HUES48 (cell line): ENCODE data around the gene PYROXD2.

Source experiments
- H3K27ac ChIP-seq: one replicate; pipeline ENCODE4 v1.7.0; 2013; ENCODE audit warnings: low read depth, low read length, inconsistent platforms
- H3K27me3 ChIP-seq: 2 replicates; pipeline ENCODE4 v1.6.1; 2013; ENCODE audit warnings: mild to moderate bottlenecking, low read length; ENCODE audit not compliant: control insufficient read depth, insufficient read depth
- H3K36me3 ChIP-seq: 2 replicates; pipeline ENCODE4 v1.6.1; 2013; ENCODE audit warnings: low read length; ENCODE audit not compliant: control insufficient read depth, insufficient read depth
- H3K4me1 ChIP-seq: 2 replicates; pipeline ENCODE4 v1.6.1; 2013; ENCODE audit warnings: mild to moderate bottlenecking, low read length; ENCODE audit not compliant: control insufficient read depth, insufficient read depth
- H3K4me3 ChIP-seq: 2 replicates; pipeline ENCODE4 v1.5.1; 2013; ENCODE audit warnings: mild to moderate bottlenecking, low read depth, low read length
- H3K9ac ChIP-seq: 2 replicates; pipeline ENCODE4 v1.6.1; 2013; ENCODE audit warnings: mild to moderate bottlenecking, low read depth, low read length, moderate library complexity
- H3K9me3 ChIP-seq: 2 replicates; pipeline ENCODE4 v1.6.1; 2013; ENCODE audit warnings: low read length; ENCODE audit not compliant: control insufficient read depth, insufficient read depth

Gene PYROXD2

GRCh38 chr10:98340261-98340939 is 74.6 kb downstream of the PYROXD2 start:
- Histone ChIP-seq H3K4me1 (no peaks in the 10 kb centered on the region), H3K27ac (no peak overlapping the region), H3K9ac (no peak overlapping the region), H3K27me3 (no peaks in the 10 kb centered on the region), H3K9me3 (no peaks in the 10 kb centered on the region), H3K36me3 (no peaks in the 10 kb centered on the region), H3K4me3 (no peak overlapping the region)

DNA sequence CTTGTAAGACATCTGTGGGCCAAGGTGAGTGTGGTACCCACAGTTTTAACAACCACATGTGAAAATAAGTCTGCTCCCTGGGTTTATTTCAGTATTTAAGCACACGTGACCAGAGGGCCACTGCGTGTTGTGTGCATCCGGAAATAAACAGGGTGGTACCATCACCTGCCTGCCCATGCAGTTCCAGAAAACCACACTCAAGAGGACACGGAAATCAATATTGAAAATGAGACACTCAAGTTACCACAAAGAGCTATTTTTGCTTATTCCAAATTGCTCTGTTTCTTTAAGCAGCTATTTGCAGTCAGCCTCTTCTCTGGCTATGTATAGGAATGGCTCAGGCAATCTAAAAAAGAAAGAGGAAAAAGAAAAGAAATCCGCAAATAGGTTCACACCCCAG is 75.2 kb downstream of the PYROXD2 start:
- Histone ChIP-seq H3K27ac (no peak overlapping the region), H3K4me3 (no peak overlapping the region)

DNA sequence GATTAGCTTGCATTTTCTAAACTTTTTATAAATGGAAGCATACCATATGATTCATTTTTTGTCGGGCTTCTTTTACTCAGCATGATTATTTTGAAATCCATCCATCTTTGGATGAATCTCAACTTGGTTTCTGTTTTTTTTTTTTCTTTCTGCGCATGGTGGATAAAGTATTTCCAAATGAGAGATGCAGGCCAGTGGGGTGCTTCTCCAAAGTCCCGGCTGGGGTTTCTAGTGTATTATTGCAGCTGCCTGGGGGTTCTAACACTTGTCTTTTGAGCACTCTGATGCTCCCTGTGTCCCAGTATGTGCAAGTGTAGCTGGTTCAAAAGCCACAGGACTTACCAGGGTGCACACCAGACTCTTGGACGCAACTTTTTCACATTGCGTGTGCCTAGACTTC is 76.1 kb downstream of the PYROXD2 start:
- Histone ChIP-seq H3K36me3 (no peaks in the 10 kb centered on the region), H3K9ac (no peak overlapping the region), H3K4me3 (no peak overlapping the region), H3K4me1 (no peaks in the 10 kb centered on the region), H3K9me3 (no peaks in the 10 kb centered on the region), H3K27me3 (no peaks in the 10 kb centered on the region), H3K27ac (no peak overlapping the region)

More for the DNA sequence above, 75.2 kb downstream of the PYROXD2 start:
- no peaks in the 10 kb centered on the region for H3K36me3 ChIP-seq
- H3K9me3 ChIP-seq = no peaks in the 10 kb centered on the region
- no peaks in the 10 kb centered on the region for H3K4me1 ChIP-seq
- H3K9ac ChIP-seq = no peak overlapping the region
- no peaks in the 10 kb centered on the region for H3K27me3 ChIP-seq

- H3K9me3 ChIP-seq = no peaks in the 10 kb centered on the region
- no peaks in the 10 kb centered on the region for H3K4me1 ChIP-seq
- H3K36me3 ChIP-seq = no peaks in the 10 kb centered on the region
- H3K4me3 ChIP-seq = no peak overlapping the region
- H3K9ac ChIP-seq = no peak overlapping the region
- no peak overlapping the region for H3K27ac ChIP-seq
- H3K27me3 ChIP-seq = no peaks in the 10 kb centered on the region
Observed at GRCh38 chr10:98338318-98338717, 76.7 kb downstream of the PYROXD2 start.

- no peaks in the 10 kb centered on the region for H3K9me3 ChIP-seq
- no peak overlapping the region for H3K4me3 ChIP-seq
- H3K36me3 ChIP-seq = no peaks in the 10 kb centered on the region
- H3K4me1 ChIP-seq = no peaks in the 10 kb centered on the region
- no peak overlapping the region for H3K27ac ChIP-seq
- no peaks in the 10 kb centered on the region for H3K27me3 ChIP-seq
- no peak overlapping the region for H3K9ac ChIP-seq
Observed at GRCh38 chr10:98337484-98337883, 77.5 kb downstream of the PYROXD2 start.
